Liver (tissue), 9 donors: ENCODE measurements around the gene CCDC97. TPM values are rescaled to one million over a fixed set of nuclear protein-coding genes. Genes with fewer than 3 reads are reported as not detected.

Experiments used
- DNase-seq: peaks from one replicate; pipeline ENCODE4 v3.0.0-alpha.2; 2017; ENCODE audit warnings: low spot score
- H3K27ac ChIP-seq, 2 donors: one replicate each; pipeline ENCODE4 v1.7.0; 2013; ENCODE audit warnings: inconsistent platforms in 2 of 2, low read length in 2 of 2, control low read depth in 1 of 2, low read depth in 1 of 2, mild to moderate bottlenecking in 1 of 2
- H3K27me3 ChIP-seq, 4 donors: one replicate each; pipeline versions ENCODE4 v1.6.1 to v1.7.0; 2013; ENCODE audit warnings: low read length in 3 of 4, inconsistent platforms in 1 of 4, mild to moderate bottlenecking in 1 of 4, moderate library complexity in 1 of 4; ENCODE audit not compliant: control insufficient read depth in 4 of 4, insufficient read depth in 4 of 4
- H3K36me3 ChIP-seq, 4 donors: one replicate each; pipeline versions ENCODE4 v1.6.1 to v1.7.0; 2013; ENCODE audit warnings: low read length in 3 of 4, mild to moderate bottlenecking in 3 of 4, low read depth in 1 of 4, moderate library complexity in 1 of 4; ENCODE audit not compliant: control insufficient read depth in 4 of 4, insufficient read depth in 3 of 4
- H3K4me1 ChIP-seq, 4 donors: one replicate each; pipeline versions ENCODE4 v1.6.1 to v1.7.0; 2013; ENCODE audit warnings: low read length in 3 of 4, mild to moderate bottlenecking in 3 of 4, moderate library complexity in 1 of 4; ENCODE audit not compliant: control insufficient read depth in 4 of 4, insufficient read depth in 4 of 4
- H3K4me3 ChIP-seq, 3 donors: one replicate each; pipeline versions ENCODE4 v1.6.1 to v1.7.0; 2013; ENCODE audit warnings: low read length in 3 of 3, control low read depth in 1 of 3, low read depth in 1 of 3, mild to moderate bottlenecking in 1 of 3
- H3K9ac ChIP-seq, 2 donors: one replicate each; pipeline ENCODE4 v1.7.0; 2013; ENCODE audit warnings: low read length in 2 of 2, mild to moderate bottlenecking in 2 of 2, moderate library complexity in 2 of 2, control low read depth in 1 of 2, low read depth in 1 of 2
- H3K9me3 ChIP-seq, 4 donors: one replicate each; pipeline versions ENCODE4 v1.6.1 to v1.7.0; 2013; ENCODE audit warnings: low read length in 3 of 4; ENCODE audit not compliant: control insufficient read depth in 4 of 4
- CTCF ChIP-seq: fragments of 150-350 bp; IDR thresholded peaks from 2 replicates; pipeline ENCODE4 v1.5.1; 2017; ENCODE audit warnings: improper control_type of control experiment, low read depth, low read length; ENCODE audit not compliant: missing input control
- EGR1 ChIP-seq, 2 donors: IDR thresholded peaks; 2 replicates each; pipeline ENCODE4 v1.6.1; 2016 to 2018; ENCODE audit warnings: antibody characterized with exemption in 2 of 2, low read depth in 2 of 2
- FOXA1 ChIP-seq: IDR thresholded peaks from 2 replicates; pipeline ENCODE4 v1.6.1; 2016; ENCODE audit warnings: antibody characterized with exemption
- GABPA ChIP-seq, 2 donors: IDR thresholded peaks in 1 of 2; conservative IDR thresholded peaks in 1 of 2; 2 replicates each; pipeline ENCODE4 v1.6.1; 2016; ENCODE audit warnings: antibody characterized with exemption in 2 of 2, mild to moderate bottlenecking in 1 of 2, moderate library complexity in 1 of 2
- HNF4A ChIP-seq, 2 donors: conservative IDR thresholded peaks; 2 replicates each; pipeline ENCODE4 v1.6.1; 2016; ENCODE audit warnings: antibody characterized with exemption in 2 of 2, mild to moderate bottlenecking in 2 of 2
- HNF4G ChIP-seq: IDR thresholded peaks from 2 replicates; pipeline ENCODE4 v1.6.1; 2016; ENCODE audit warnings: antibody characterized with exemption
- JUND ChIP-seq, 2 donors: IDR thresholded peaks; 2 replicates each; pipeline ENCODE4 v1.6.1; 2016; ENCODE audit warnings: antibody characterized with exemption in 2 of 2
- NR2F2 ChIP-seq: IDR thresholded peaks from 2 replicates; pipeline ENCODE4 v1.6.1; 2016; ENCODE audit warnings: antibody characterized with exemption
- RAD21 ChIP-seq, 2 donors: IDR thresholded peaks; 2 replicates each; pipeline ENCODE4 v1.6.1; 2016; ENCODE audit warnings: antibody characterized with exemption in 2 of 2, mild to moderate bottlenecking in 2 of 2
- REST ChIP-seq: IDR thresholded peaks from 2 replicates; pipeline ENCODE4 v1.6.1; 2016; ENCODE audit warnings: antibody characterized with exemption, mild to moderate bottlenecking
- RXRA ChIP-seq, 2 donors: IDR thresholded peaks; 2 replicates each; pipeline ENCODE4 v1.6.1; 2017 to 2018; ENCODE audit warnings: antibody characterized with exemption in 2 of 2, mild to moderate bottlenecking in 1 of 2
- TAF1 ChIP-seq: conservative IDR thresholded peaks from 2 replicates; pipeline ENCODE4 v1.6.1; 2016; ENCODE audit warnings: antibody characterized with exemption, mild to moderate bottlenecking
- YY1 ChIP-seq: IDR thresholded peaks from 2 replicates; pipeline ENCODE4 v1.6.1; 2016; ENCODE audit warnings: antibody characterized with exemption, mild to moderate bottlenecking
- WGBS: extraction: QIAGEN DNeasy Blood & Tissue Kit; methylation state at CpG from one replicate; pipeline ENCODE4 v1.1.7; 2013; 5-methylcytosine and 5-hydroxymethylcytosine counted together
- polyA plus RNA-seq, 2 donors: library from polyadenylated mRNA; stranded (reverse) in 1 of 2; unstranded in 1 of 2; fragments of 200-250 nt in 1 of 2; fragments of >200 nt in 1 of 2; fragmentation: Nextera tagmentation in 1 of 2; extraction: Ambion mirVana in 1 of 2; gene quantifications; one replicate each; pipeline versions ENCODE4 v1.2.1 to v1.2.3, GENCODE V29; 2013 to 2015
- total RNA-seq, 2 donors: library from RNA; depleted of rRNA; stranded (reverse); fragments of >200 nt; gene quantifications; one replicate each; pipeline ENCODE4 v1.2.3, GENCODE V29; 2014
- TF ChIP-seq, protein P1 (sequence below): IDR thresholded peaks from 2 replicates; pipeline ENCODE4 v1.6.1; 2016; ENCODE audit warnings: antibody characterized with exemption
- TF ChIP-seq, protein P2 (sequence below): IDR thresholded peaks from 2 replicates; pipeline ENCODE4 v1.6.1; 2016; ENCODE audit warnings: antibody characterized with exemption
- donor health status: healthy.
- donor health status: healthy.
- donor health status: healthy.
- donor health status: healthy.
- donor health status: healthy.

Gene CCDC97
- total and polyA plus RNA-seq, 4 donors = 3.8 to 5.7 (median 5.3) TPM

DNA sequence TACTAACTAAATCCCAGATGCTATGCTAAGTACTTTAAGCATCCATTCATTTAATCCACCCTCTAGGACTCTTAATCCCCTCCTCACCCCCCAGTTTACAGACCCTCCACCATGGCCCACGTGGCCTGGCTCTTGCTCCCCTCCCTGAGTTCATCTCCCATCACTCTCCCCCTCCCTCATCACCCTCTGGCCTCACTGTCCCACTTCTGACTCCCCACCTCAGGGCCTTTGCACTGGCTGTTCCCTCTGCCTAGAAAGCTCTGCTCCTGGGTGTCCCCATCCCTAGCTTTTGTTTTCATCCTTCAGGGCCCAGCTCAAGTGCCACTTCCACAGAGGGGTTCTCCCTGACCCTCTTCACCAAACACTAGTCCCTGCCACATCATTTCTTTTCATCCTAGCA, 49.8 kb downstream of the CCDC97 start:
- Histone ChIP-seq H3K27ac (no peak overlapping the region), H3K9ac (no peak overlapping the region), H3K4me3 (no peak overlapping the region), H3K27me3 (no peaks in the 10 kb centered on the region), H3K4me1 (peaks cover 0 to 14% (median 6%) of the 10 kb centered on the region in 4 donors), H3K9me3 (no peaks in the 10 kb centered on the region), H3K36me3 (no peaks in the 10 kb centered on the region)
- TF ChIP-seq GABPA (IDR thresholded peaks at IDR 0.05 in 1 of 2, conservative IDR thresholded peaks at IDR 0.05 in 1 of 2) (no peak), RAD21 (IDR thresholded peaks at IDR 0.05) (no peak), HNF4A (conservative IDR thresholded peaks at IDR 0.05) (no peak), CTCF (no peak)
- WGBS = 94% methylated on average over 1 of the region's 1 CpG
- DNase-seq = no peak

GRCh38 chr19:41362143-41362847, 52.3 kb downstream of the CCDC97 start:
- DNase-seq = no peak
- 84% methylated on average over 10 of the region's 10 CpGs for WGBS
- H3K9me3 ChIP-seq = no peaks in the 10 kb centered on the region
- H3K27me3 ChIP-seq = no peaks in the 10 kb centered on the region
- no peak overlapping the region for H3K27ac ChIP-seq
- no peak for TF ChIP-seq JUND (IDR thresholded peaks at IDR 0.05)
- TF ChIP-seq GABPA (IDR thresholded peaks at IDR 0.05 in 1 of 2, conservative IDR thresholded peaks at IDR 0.05 in 1 of 2) = no peak
- TF ChIP-seq, protein P1, sequence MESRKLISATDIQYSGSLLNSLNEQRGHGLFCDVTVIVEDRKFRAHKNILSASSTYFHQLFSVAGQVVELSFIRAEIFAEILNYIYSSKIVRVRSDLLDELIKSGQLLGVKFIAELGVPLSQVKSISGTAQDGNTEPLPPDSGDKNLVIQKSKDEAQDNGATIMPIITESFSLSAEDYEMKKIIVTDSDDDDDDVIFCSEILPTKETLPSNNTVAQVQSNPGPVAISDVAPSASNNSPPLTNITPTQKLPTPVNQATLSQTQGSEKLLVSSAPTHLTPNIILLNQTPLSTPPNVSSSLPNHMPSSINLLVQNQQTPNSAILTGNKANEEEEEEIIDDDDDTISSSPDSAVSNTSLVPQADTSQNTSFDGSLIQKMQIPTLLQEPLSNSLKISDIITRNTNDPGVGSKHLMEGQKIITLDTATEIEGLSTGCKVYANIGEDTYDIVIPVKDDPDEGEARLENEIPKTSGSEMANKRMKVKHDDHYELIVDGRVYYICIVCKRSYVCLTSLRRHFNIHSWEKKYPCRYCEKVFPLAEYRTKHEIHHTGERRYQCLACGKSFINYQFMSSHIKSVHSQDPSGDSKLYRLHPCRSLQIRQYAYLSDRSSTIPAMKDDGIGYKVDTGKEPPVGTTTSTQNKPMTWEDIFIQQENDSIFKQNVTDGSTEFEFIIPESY = no peak
- TF ChIP-seq EGR1 (IDR thresholded peaks at IDR 0.05; ENCODE audit: low read depth in 2 of 2) = no peak
- TF ChIP-seq FOXA1 = no peak
- TF ChIP-seq YY1 = no peak
- no peak for TF ChIP-seq RXRA (IDR thresholded peaks at IDR 0.05)
- TF ChIP-seq HNF4G = no peak
- no peak for TF ChIP-seq REST
- no peak for TF ChIP-seq NR2F2
- no peak for TF ChIP-seq TAF1
- TF ChIP-seq, protein P2, sequence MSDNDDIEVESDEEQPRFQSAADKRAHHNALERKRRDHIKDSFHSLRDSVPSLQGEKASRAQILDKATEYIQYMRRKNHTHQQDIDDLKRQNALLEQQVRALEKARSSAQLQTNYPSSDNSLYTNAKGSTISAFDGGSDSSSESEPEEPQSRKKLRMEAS = no peak
- H3K36me3 ChIP-seq = no peaks in the 10 kb centered on the region
- H3K4me3 ChIP-seq = no peak overlapping the region
- H3K4me1 ChIP-seq = peaks cover 0 to 16% (median 9%) of the 10 kb centered on the region in 4 donors
- no peak overlapping the region for H3K9ac ChIP-seq
